ENCODE data around the gene STH. TPM values are rescaled to one million over a fixed set of nuclear protein-coding genes. Genes with fewer than 3 reads are reported as not detected.

STH gene, protein sequence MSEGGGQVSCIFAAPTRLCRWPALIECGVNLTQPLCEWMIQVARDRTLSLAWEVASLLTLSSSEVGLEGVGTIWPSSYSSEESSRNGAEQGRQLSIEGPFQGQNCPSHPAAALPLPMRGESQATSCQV
- not detected in 2 replicates for total RNA-seq

DNA sequence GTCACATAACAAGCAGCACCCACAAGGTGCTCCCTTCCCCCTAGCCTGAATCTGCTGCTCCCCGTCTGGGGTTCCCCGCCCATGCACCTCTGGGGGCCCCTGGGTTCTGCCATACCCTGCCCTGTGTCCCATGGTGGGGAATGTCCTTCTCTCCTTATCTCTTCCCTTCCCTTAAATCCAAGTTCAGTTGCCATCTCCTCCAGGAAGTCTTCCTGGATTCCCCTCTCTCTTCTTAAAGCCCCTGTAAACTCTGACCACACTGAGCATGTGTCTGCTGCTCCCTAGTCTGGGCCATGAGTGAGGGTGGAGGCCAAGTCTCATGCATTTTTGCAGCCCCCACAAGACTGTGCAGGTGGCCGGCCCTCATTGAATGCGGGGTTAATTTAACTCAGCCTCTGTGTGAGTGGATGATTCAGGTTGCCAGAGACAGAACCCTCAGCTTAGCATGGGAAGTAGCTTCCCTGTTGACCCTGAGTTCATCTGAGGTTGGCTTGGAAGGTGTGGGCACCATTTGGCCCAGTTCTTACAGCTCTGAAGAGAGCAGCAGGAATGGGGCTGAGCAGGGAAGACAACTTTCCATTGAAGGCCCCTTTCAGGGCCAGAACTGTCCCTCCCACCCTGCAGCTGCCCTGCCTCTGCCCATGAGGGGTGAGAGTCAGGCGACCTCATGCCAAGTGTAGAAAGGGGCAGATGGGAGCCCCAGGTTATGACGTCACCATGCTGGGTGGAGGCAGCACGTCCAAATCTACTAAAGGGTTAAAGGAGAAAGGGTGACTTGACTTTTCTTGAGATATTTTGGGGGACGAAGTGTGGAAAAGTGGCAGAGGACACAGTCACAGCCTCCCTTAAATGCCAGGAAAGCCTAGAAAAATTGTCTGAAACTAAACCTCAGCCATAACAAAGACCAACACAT lies at the start of gene STH:
Gene STH, plus strand, starts transcription at position 264 of the 913 bp plus-strand sequence. Its CDS starts 30 bp downstream, at position 294.

Other genes with a start within 250 kb of the STH start
- gene CRHR1, start 214.9 kb upstream of the STH start, total RNA-seq: not detected in 2 replicates
- not detected in 2 replicates for gene SPPL2C, start 154.4 kb upstream of the STH start, total RNA-seq
- gene MAPT, start 104.7 kb upstream of the STH start, total RNA-seq: 0.47 and 2.1 TPM in 2 replicates
- gene KANSL1, start 194.2 kb downstream of the STH start, total RNA-seq: 15.2 and 30.6 TPM in 2 replicates

All from pericardium fibroblast (primary cell).